Karpas-422 (cell line): ENCODE data around the gene COPS2. TPM values are rescaled to one million over a fixed set of nuclear protein-coding genes. Genes with fewer than 3 reads are reported as not detected.

Experiments
- DNase-seq: peaks from one replicate; pipeline ENCODE4 v3.0.0-alpha.2; 2015
- H2AFZ ChIP-seq: fragments of 200-600 bp; sonication (generic); 2 replicates; pipeline ENCODE4 v1.6.1; 2014; ENCODE audit warnings: antibody characterized with exemption, low read length, mixed read lengths
- H3K27ac ChIP-seq: fragments of 200-600 bp; sonication (generic); 2 replicates; pipeline ENCODE4 v1.5.1; 2014; ENCODE audit warnings: mild to moderate bottlenecking, low read length, moderate library complexity
- H3K27me3 ChIP-seq: fragments of 200-600 bp; sonication (generic); 2 replicates; pipeline ENCODE4 v1.6.1; 2014; ENCODE audit warnings: low read length, mixed read lengths
- H3K36me3 ChIP-seq: fragments of 200-600 bp; sonication (generic); 2 replicates; pipeline ENCODE4 v1.6.1; 2014; ENCODE audit warnings: low read length, mixed read lengths; ENCODE audit not compliant: insufficient read depth
- H3K4me1 ChIP-seq: fragments of 200-600 bp; sonication (generic); 2 replicates; pipeline ENCODE4 v1.6.1; 2014; ENCODE audit warnings: mild to moderate bottlenecking, low read length, mixed read lengths
- H3K4me2 ChIP-seq: fragments of 200-600 bp; sonication (generic); 2 replicates; pipeline ENCODE4 v1.6.1; 2014; ENCODE audit warnings: low read length, low read depth, mild to moderate bottlenecking; ENCODE audit not compliant: poor library complexity, severe bottlenecking
- H3K4me3 ChIP-seq: fragments of 200-600 bp; sonication (generic); 2 replicates; pipeline ENCODE4 v1.5.1; 2014; ENCODE audit warnings: mild to moderate bottlenecking, antibody characterized with exemption, low read length, mixed read lengths
- H3K79me2 ChIP-seq: fragments of 200-600 bp; sonication (generic); 2 replicates; pipeline ENCODE4 v1.6.1; 2014; ENCODE audit warnings: mild to moderate bottlenecking, low read length, mixed read lengths
- H3K9ac ChIP-seq: fragments of 200-600 bp; sonication (generic); 2 replicates; pipeline ENCODE4 v1.6.0; 2014; ENCODE audit warnings: low read length
- H3K9me2 ChIP-seq: fragments of 200-600 bp; sonication (generic), shearing (Covaris generic); replicated peaks from 2 replicates; pipeline ENCODE4 v1.6.0; 2014; ENCODE audit warnings: mild to moderate bottlenecking, low read length, moderate library complexity; ENCODE audit not compliant: insufficient read depth
- H3K9me3 ChIP-seq: fragments of 300-700, 200-600 bp; sonication (generic); 2 replicates; pipeline ENCODE4 v1.6.1; 2014; ENCODE audit warnings: low read length, mixed read lengths
- H4K20me1 ChIP-seq: fragments of 200-600 bp; sonication (generic); 2 replicates; pipeline ENCODE4 v1.6.1; 2014; ENCODE audit warnings: mild to moderate bottlenecking, antibody characterized with exemption, low read length, low read depth; ENCODE audit not compliant: insufficient read depth
- total RNA-seq: library from RNA; depleted of rRNA; stranded (reverse); fragments of >200 nt; shearing (Covaris generic); gene quantifications from 2 replicates; pipeline ENCODE4 v1.2.3, GENCODE V29; 2014; ENCODE audit warnings: low replicate concordance

COPS2 gene
- total RNA-seq, 1 experiment from 2014 or later = 65.5 TPM

- H3K36me3 ChIP-seq = peaks cover 81% of the 10 kb centered on the region
- H3K27ac ChIP-seq = no peak overlapping the region
- H4K20me1 ChIP-seq = no peaks in the 10 kb centered on the region
- no peak for DNase-seq
- H3K9ac ChIP-seq = no peak overlapping the region
- no peak overlapping the region for H3K4me3 ChIP-seq
- H3K27me3 ChIP-seq = no peaks in the 10 kb centered on the region
- H3K4me2 ChIP-seq = no peak overlapping the region
- H3K79me2 ChIP-seq = peaks cover 61% of the 10 kb centered on the region
- H3K9me3 ChIP-seq = peaks cover 7% of the 10 kb centered on the region
- no peaks in the 10 kb centered on the region for H3K4me1 ChIP-seq
- H2AFZ ChIP-seq = no peak overlapping the region
- H3K9me2 ChIP-seq = no peaks in the 10 kb centered on the region
These were observed 45.0 kb downstream of the COPS2 start for GRCh38 chr15:49110158-49110944.

- H3K4me1 ChIP-seq = no peaks in the 10 kb centered on the region
- no peak overlapping the region for H2AFZ ChIP-seq
- no peaks in the 10 kb centered on the region for H4K20me1 ChIP-seq
- no peaks in the 10 kb centered on the region for H3K9me3 ChIP-seq
- H3K4me3 ChIP-seq = no peak overlapping the region
- H3K79me2 ChIP-seq = 0 out of 2 replicates have a peak, but pooled peaks cover 6% of the 10 kb centered on the region
- peaks cover 53% of the 10 kb centered on the region for H3K36me3 ChIP-seq
- no peaks in the 10 kb centered on the region for H3K9me2 ChIP-seq
- no peak overlapping the region for H3K9ac ChIP-seq
- no peak overlapping the region for H3K27ac ChIP-seq
- no peak for DNase-seq
- H3K27me3 ChIP-seq = no peaks in the 10 kb centered on the region
- H3K4me2 ChIP-seq = no peak overlapping the region
These were observed 52.4 kb downstream of the COPS2 start for GRCh38 chr15:49103002-49103401.

GRCh38 chr15:49101536-49101935, 53.9 kb downstream of the COPS2 start:
- Histone ChIP-seq H3K9ac (no peak overlapping the region), H4K20me1 (no peaks in the 10 kb centered on the region), H2AFZ (no peak overlapping the region), H3K79me2 (no peaks in the 10 kb centered on the region), H3K4me3 (no peak overlapping the region), H3K9me3 (no peaks in the 10 kb centered on the region), H3K27me3 (no peaks in the 10 kb centered on the region), H3K4me2 (no peak overlapping the region), H3K4me1 (no peaks in the 10 kb centered on the region), H3K27ac (no peak overlapping the region), H3K9me2 (no peaks in the 10 kb centered on the region), H3K36me3 (peaks cover 44% of the 10 kb centered on the region)
- DNase-seq = no peak

- Histone ChIP-seq H3K9me2 (no peaks in the 10 kb centered on the region), H3K4me3 (no peak overlapping the region), H2AFZ (no peak overlapping the region), H3K36me3 (peaks cover 12% of the 10 kb centered on the region), H3K27ac (no peak overlapping the region), H3K4me1 (no peaks in the 10 kb centered on the region), H3K79me2 (no peaks in the 10 kb centered on the region), H3K9me3 (no peaks in the 10 kb centered on the region), H4K20me1 (no peaks in the 10 kb centered on the region), H3K9ac (no peak overlapping the region), H3K4me2 (no peak overlapping the region), H3K27me3 (no peaks in the 10 kb centered on the region)
- DNase-seq = no peak
These were observed 59.2 kb downstream of the COPS2 start for GRCh38 chr15:49096090-49096750.

GRCh38 chr15:49094923-49095322, 60.5 kb downstream of the COPS2 start:
- no peaks in the 10 kb centered on the region for H3K9me3 ChIP-seq
- H4K20me1 ChIP-seq = no peaks in the 10 kb centered on the region
- no peak overlapping the region for H2AFZ ChIP-seq
- no peak overlapping the region for H3K4me2 ChIP-seq
- DNase-seq = no peak
- H3K9me2 ChIP-seq = no peaks in the 10 kb centered on the region
- H3K36me3 ChIP-seq = 0 out of 2 replicates have a peak, but pooled peaks cover 3% of the 10 kb centered on the region
- no peaks in the 10 kb centered on the region for H3K27me3 ChIP-seq
- H3K9ac ChIP-seq = no peak overlapping the region
- no peaks in the 10 kb centered on the region for H3K4me1 ChIP-seq
- H3K27ac ChIP-seq = no peak overlapping the region
- no peak overlapping the region for H3K4me3 ChIP-seq
- no peaks in the 10 kb centered on the region for H3K79me2 ChIP-seq

- Histone ChIP-seq H3K79me2 (no peaks in the 10 kb centered on the region), H3K36me3 (no peaks in the 10 kb centered on the region), H3K9me3 (no peaks in the 10 kb centered on the region), H4K20me1 (no peaks in the 10 kb centered on the region), H3K9me2 (no peaks in the 10 kb centered on the region), H3K4me3 (no peak overlapping the region), H2AFZ (no peak overlapping the region), H3K4me2 (no peak overlapping the region), H3K27me3 (no peaks in the 10 kb centered on the region), H3K9ac (no peak overlapping the region), H3K4me1 (no peaks in the 10 kb centered on the region), H3K27ac (no peak overlapping the region)
- no peak for DNase-seq
These were observed 61.9 kb downstream of the COPS2 start for GRCh38 chr15:49093252-49094105.

GRCh38 chr15:49088996-49089395, 66.4 kb downstream of the COPS2 start:
- Histone ChIP-seq H3K4me1 (no peaks in the 10 kb centered on the region), H3K27me3 (no peaks in the 10 kb centered on the region), H3K9ac (no peak overlapping the region), H2AFZ (no peak overlapping the region), H3K79me2 (no peaks in the 10 kb centered on the region), H3K4me3 (no peak overlapping the region), H3K36me3 (no peaks in the 10 kb centered on the region), H3K9me2 (no peaks in the 10 kb centered on the region), H4K20me1 (no peaks in the 10 kb centered on the region), H3K9me3 (no peaks in the 10 kb centered on the region), H3K4me2 (no peak overlapping the region), H3K27ac (no peak overlapping the region)
- no peak for DNase-seq
